NCI-H460 (cell line): ENCODE measurements around the gene NTSR1. TPM values are rescaled to one million over a fixed set of nuclear protein-coding genes. Genes with fewer than 3 reads are reported as not detected.

Source experiments
- DNase-seq: peaks from one replicate; pipeline ENCODE4 v3.0.0-alpha.2; 2016; ENCODE audit warnings: low read depth; ENCODE audit errors: extremely low read depth
- total RNA-seq: library from RNA; depleted of rRNA; stranded (reverse); fragments of >200 nt; shearing (Covaris generic); gene quantifications from 2 replicates; pipeline ENCODE4 v1.2.3, GENCODE V29; 2014

Gene NTSR1
- total RNA-seq, 1 experiment from 2014 or later, result 19.3 TPM

- no peak for DNase-seq
Measured at GRCh38 chr20:62737271-62737811, 28.7 kb downstream of the NTSR1 start.

GRCh38 chr20:62738025-62738881 lies 29.6 kb downstream of the NTSR1 start:
- no peak for DNase-seq

DNA sequence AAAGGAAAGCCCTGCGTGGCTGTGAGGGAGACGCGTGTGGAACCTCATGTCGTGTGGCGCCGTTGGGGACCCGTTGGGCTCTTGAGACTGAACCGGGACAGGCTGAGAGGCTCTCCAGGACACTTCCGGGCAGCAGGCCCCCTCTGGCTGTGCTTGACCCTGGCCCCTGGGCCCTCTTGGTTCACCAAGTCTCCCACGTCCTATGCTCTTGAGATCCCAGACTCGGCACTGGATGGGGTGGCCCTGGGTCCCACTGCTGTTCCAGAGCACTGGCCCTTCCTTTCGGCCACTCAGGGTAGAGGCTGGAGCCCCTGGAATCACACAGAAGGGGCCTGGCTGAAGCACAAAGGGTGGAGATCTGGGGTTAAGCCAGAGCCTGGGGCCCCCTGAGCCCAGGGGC lies 30.4 kb downstream of the NTSR1 start:
- DNase-seq, result no peak

DNA sequence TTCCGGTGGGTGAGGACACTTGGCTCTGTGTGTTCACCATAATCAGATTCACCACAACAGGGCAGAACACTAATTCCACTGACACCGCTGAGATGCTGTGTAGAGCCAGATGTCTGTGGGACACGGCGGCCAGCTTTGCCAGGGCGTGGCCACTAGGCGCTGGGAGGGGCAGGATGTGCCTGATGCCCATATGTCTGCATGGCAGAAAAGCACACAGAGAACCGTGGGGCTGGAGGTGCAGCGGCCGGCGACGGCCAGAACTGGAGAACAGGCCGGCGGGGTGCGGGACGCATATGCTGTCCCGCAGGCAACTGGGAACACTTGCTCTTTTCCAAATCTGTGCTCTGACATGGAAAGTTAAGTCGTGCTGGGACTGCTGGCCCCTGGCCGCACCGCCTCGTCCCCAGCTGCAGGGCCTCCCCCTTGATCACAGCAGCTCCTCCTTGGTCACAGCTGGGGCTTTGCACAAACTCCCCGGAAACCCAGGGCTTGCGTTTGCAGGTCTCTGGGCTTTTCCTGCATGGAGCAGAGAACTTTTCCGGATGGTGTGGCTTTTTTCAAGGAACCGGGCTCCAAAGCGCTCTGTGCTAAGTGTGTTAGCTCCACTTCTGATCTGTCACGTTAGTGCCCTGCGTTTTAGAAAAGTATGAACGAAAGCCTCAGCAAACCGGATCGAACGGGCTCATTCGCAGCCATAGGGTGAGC lies 31.1 kb downstream of the NTSR1 start:
- peak; percentile 58 for DNase-seq

DNA sequence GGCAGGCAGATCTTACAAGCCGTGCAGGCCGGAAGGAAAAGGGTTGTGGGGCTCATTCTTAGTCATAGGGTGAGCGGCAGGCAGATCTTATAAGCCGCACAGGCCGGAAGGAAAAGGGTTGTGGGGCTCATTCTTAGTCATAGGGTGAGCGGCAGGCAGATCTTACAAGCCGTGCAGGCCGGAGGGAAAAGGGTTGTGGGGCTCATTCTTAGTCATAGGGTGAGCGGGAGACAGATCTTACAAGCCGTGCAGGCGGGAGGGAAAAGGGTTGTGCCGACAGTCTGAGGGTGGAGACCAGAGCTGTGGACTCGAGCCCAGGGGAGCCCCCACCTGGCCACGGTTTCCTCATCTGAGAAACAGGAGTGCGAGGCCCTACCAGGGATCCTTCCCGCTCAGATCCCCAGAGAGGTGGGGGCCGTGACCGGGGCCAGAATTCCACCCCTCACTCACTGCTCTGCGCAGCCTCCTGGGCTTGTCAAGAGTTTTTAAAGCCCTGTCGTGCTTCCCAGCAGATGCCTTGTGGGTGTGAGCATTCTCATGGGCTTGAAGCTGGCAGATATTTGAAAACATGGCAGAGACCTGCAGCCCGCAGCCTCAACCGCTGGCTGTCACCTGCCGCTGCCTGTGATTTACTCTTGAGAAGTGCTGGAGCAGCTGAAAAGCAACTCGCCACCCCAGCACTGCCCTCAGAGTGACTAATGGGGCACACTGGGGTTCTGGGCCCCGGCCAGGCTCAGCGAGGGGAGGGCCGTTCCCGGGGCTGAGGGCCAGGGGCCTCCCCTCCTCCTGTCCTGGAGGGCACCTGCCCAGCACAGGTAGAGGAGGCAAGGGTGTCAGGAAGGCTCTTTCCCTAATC lies 31.9 kb downstream of the NTSR1 start:
- peak; percentile 90 for DNase-seq

- DNase-seq, result no peak
Measured at GRCh38 chr20:62741191-62741691, 32.6 kb downstream of the NTSR1 start.

DNA sequence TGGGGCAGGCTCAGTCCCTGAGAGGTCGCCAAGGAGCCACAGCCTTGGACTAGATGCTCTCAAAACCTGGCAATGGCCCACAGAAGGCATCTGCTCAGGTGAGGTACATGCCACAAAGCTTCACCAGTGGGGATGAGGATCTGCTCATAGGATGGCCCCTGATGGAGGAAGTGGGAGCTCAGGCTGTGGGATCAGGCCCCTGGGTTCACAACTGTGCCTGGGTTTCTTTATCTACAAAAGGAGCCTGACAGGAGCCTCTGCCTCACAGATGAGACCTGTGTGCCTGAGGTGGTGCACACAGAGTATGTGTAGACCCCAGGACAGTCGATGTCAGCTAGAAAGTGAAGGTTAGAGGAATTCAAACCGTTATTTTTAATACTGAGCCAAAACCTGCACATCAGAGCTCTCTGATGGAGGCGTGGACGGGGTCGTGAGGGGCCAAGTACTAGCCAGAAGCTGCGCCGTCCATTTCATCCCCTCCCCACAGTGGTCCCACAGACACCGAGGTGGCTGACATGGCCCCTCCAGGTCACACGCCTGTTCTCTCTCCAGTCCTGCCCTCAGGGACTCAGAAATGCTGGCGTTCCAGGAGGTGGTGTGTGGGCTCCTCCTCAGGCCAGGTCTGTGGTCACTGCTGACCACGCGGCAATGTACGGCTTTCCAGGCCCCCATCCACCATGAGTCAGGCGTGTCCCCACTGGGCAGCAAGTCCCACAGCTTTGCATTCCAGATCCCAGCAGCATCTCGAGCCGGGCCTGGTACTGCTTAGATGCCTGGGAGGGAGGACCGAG lies 33.3 kb downstream of the NTSR1 start:
- DNase-seq, result no peak

- no peak for DNase-seq
Measured at GRCh38 chr20:62742550-62742949, 33.9 kb downstream of the NTSR1 start.

GRCh38 chr20:62742979-62743776 lies 34.5 kb downstream of the NTSR1 start:
- DNase-seq, result no peak

DNA sequence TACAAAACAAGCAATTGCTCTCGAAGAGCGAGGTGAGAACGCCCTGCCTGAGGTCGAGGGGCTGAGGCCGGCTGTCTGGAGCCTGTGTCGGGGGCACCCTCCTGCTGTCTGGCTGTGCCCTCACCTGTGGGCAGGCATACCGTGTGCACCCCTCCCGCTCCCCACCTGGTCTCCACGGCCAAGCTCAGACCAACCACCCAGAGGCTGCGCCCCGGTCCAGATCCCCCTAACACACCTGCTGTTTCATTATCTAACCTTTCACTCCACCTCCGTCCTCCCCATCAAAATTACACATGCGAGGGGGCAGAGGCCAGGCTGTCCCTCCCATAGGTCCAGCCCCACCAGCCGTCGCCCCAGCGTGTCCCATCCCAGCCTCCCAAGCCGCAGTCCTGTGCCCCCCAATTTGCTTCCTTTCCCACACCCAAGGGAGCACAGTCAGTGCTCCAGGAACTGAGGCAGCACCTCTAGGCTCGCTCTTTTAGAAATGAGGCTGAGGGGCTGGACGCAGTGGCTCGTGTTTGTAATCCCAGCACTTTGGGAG lies 35.2 kb downstream of the NTSR1 start:
- DNase-seq, result no peak

- DNase-seq, result no peak
Measured at GRCh38 chr20:62744741-62745191, 36.1 kb downstream of the NTSR1 start.

DNA sequence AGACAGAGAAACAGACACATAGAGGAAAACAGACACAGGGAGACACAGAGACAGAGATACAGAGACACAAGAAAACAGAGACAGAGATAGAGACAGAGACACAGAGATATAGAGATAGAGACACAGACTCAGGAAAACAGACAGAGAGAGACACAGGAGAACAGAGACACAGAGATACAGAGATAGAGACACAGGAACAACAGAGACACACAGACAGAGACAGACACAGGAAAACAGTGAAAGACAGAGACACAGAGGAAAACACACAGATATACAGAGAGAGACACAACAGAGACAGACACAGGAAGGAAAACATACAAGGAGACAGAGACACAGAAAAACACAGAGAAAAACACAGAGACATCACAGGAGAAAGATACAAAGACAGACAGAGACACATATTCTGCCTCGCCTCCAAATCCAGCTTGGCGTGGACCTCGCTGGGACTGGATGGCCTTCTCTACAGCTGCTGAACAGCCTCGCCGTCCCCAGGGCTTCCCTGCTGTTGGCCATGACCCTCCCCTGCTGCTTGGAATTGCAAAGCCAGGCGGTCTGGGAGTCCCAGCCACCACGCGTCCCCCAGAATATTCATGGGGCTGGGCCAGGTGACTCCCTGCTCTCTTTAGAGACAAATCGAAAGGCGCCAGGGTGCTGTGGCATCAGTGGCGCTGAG lies 36.8 kb downstream of the NTSR1 start:
- no peak for DNase-seq

- no peak for DNase-seq
Measured at GRCh38 chr20:62745952-62746288, 37.3 kb downstream of the NTSR1 start.

GRCh38 chr20:62748311-62748710 lies 39.7 kb downstream of the NTSR1 start:
- DNase-seq, result no peak

GRCh38 chr20:62749851-62750445 lies 41.3 kb downstream of the NTSR1 start:
- DNase-seq, result no peak

GRCh38 chr20:62751551-62752150 lies 43.0 kb downstream of the NTSR1 start:
- DNase-seq, result no peak

GRCh38 chr20:62752181-62752670 lies 43.6 kb downstream of the NTSR1 start:
- no peak for DNase-seq
